D341Med (cell line): ENCODE data around the gene CATSPER1.

ENCODE experiments used
- DNase-seq: peaks from one replicate; pipeline ENCODE4 v3.0.0; 2012; ENCODE audit warnings: low spot score

The CATSPER1 gene

GRCh38 chr11:66026017-66026529, at the start of gene CATSPER1:
CATSPER1 (minus strand) TSS chr11:66026479; CDS start chr11:66026379, 100 bp downstream.
- DNase-seq = no peak

- no peak for DNase-seq
These were observed 49.0 kb upstream of the CATSPER1 start for GRCh38 chr11:66075273-66075672.

GRCh38 chr11:66073669-66074068, 47.4 kb upstream of the CATSPER1 start:
- DNase-seq = no peak

DNA sequence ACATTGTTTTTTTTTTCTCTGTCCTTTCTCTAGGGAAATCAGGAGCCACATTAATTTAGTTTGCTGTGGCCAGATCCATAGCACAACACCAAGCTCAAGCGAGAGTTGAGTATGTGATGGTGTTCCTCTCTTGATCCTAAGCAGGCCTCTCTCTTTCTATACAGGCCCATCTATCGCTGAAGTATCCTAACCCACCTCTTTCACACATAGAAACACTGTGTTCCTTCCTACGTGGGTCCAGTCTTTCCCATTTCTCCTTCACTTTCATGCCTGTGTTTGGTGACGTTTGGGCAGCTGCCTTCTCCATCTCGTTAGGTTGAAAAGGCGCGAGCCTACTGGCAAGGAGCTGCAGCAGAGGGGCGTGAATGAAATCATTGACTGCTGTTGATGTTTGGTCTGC, 46.2 kb upstream of the CATSPER1 start:
- no peak for DNase-seq

DNA sequence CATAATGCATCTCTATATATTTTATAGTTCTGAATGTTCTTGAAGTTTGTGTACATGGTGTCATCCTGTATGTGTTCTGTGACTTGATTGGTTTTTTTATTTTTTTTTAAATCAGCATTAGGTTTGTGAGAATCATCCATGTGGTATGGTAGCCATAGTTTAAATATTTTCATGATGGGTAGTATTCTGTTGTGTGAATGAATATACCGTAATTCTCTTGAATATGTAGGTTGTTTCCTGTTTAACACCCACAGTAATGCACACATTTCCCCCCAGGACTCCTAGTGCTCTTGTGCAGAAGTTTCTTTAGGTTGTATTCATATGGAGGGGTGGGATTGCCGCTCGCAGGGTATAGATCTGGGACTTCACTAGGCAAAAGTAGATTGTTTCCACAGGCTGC, 45.8 kb upstream of the CATSPER1 start:
- DNase-seq = no peak

- no peak for DNase-seq
These were observed 45.1 kb upstream of the CATSPER1 start for GRCh38 chr11:66071381-66071801.

DNA sequence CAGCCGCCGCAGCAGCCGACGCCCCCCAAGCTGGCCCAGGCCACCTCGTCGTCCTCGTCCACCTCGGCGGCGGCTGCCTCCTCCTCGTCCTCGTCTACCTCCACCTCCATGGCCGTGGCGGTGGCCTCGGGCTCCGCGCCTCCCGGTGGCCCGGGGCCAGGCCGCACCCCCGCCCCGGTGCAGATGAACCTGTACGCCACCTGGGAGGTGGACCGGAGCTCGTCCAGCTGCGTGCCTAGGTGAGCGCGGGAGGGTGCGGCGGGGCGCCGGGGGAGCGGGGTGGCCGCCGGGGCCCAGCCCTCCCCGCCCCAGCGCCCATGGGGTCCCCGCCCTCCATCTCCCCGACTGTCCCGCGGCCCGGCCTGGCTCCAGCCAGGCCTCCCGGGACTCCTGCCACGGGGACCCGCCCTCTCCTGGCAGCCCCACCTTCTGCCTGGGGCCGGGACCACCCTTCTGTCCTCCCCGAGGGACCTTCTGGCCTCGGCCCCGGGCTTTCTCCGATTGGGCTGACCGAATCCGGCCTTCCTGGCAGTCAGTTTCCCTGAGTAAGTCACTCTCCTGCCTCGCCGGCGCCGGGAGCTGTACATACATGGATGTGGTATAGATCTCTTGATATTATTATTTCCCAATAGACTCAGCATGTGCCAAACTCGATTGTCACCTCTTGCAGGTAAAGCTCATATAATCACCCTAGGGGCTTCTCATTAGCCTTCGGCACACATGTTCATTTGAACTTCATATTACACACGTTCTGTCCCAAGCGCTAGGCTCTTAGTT, 44.5 kb upstream of the CATSPER1 start:
- DNase-seq = peak; percentile 63

- peak; percentile 91 for DNase-seq
These were observed 43.7 kb upstream of the CATSPER1 start, which contains the start of gene PACS1 for GRCh38 chr11:66069715-66070603. PACS1 (plus strand) TSS chr11:66070272; CDS start chr11:66070487, 215 bp downstream.

GRCh38 chr11:66068923-66069714, 42.8 kb upstream of the CATSPER1 start:
- peak; percentile 82 for DNase-seq

GRCh38 chr11:66068154-66068821, 42.0 kb upstream of the CATSPER1 start:
- DNase-seq = peak; percentile 87

DNA sequence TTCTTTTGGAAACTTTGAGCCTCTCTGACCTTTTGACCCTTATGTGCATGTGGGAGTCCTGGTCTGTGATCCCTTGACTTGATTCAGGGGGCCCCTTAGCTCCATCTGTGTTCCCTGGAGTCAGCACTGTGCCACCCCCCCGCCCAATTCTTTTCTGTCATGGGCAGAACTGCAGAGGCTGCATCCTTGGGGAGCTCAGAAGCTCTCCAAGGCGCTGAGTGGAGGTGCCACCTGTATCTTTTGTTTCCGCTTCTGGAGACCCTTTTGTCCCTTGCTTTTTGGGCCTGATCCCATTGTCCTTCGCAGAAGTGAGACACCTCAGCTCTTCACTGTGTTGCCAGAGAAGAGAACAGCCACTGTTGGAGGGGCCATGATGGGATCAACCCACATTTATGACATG, 41.4 kb upstream of the CATSPER1 start:
- DNase-seq = no peak

DNA sequence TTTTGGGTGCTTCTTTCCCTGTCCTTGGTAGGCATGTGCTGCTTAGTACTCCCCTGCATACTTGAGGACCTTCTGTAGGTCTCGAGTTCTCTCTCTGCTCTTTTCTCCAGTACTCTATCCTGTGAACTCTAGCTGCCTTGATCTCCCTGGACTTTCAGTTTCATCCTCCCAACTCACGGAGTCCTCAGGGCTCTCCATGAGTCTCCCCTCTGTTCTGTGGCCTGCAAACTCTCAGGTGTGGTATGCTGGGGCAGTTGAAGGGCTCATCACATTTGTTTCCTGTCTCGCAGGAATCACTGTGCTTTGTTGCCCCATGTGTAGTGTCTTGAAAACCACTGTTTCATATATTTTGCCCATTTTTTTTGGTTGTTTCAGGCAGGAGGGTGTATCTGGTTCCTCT, 40.5 kb upstream of the CATSPER1 start:
- no peak for DNase-seq

- DNase-seq = no peak
These were observed 38.3 kb upstream of the CATSPER1 start for GRCh38 chr11:66064571-66064970.

DNA sequence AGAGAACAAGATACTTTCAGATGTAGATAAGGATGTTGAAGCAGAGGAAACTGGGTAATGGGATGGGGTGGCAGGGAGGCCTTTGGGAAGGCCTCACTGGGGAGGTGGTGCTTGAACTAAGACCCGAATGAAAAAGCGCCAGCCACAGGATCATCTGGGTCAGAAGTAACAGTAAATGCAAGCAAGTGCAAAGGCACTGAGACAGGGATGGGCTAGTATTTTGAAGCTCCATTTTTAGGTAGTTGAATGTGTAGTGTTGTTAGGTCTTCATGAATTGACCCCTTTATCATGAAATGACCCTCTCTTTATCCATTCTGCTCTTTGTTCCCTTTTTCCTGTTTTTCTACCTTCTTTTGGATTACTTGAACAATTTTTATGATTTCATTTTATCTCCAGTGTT, 37.6 kb upstream of the CATSPER1 start:
- no peak for DNase-seq

DNA sequence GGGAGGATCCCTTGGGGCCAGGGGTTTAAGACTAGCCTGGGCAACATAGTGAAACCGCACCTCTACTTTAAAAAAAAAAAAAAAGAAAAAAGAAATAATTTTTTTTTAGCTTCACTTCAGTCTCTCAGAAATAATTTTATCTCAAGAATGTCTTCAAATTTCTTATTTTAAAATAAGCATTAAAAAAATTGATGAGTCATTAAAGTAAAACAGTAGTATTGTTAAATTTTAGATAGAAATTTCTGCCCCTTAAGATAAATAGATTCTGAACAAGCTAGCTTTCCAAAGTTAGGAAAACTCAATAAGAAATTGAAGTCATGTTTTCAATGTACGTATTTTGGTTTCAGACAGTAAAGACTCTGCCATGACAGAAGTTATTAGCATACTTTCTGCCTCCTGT, 36.1 kb upstream of the CATSPER1 start:
- no peak for DNase-seq

- no peak for DNase-seq
These were observed 35.0 kb upstream of the CATSPER1 start for GRCh38 chr11:66061268-66061667.

- no peak for DNase-seq
These were observed 33.8 kb upstream of the CATSPER1 start for GRCh38 chr11:66059966-66060680.

- DNase-seq = no peak
These were observed 30.2 kb upstream of the CATSPER1 start for GRCh38 chr11:66056501-66056900.

DNA sequence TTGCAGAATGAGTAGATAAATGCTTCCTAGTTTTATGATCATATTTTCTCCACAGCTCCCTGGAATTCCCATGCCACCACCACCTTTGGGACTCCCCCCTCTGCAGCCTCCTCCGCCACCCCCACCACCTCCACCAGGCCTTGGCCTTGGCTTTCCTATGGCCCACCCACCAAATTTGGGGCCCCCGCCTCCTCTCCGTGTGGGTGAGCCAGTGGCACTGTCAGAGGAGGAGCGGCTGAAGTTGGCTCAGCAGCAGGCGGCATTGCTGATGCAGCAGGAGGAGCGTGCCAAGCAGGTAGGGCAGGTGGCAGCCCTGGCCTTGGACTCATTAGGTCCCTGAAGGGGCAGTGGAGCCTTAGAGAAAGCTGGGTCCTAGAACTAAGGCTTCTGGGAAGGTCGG, 28.7 kb upstream of the CATSPER1 start:
- DNase-seq = no peak

- no peak for DNase-seq
These were observed 26.3 kb upstream of the CATSPER1 start for GRCh38 chr11:66052664-66052982.
